ENCODE results near the gene FAM135A.
A peak's percentile ranks its signal among the peaks of the same experiment; 100 is the strongest.

FAM135A gene

DNA sequence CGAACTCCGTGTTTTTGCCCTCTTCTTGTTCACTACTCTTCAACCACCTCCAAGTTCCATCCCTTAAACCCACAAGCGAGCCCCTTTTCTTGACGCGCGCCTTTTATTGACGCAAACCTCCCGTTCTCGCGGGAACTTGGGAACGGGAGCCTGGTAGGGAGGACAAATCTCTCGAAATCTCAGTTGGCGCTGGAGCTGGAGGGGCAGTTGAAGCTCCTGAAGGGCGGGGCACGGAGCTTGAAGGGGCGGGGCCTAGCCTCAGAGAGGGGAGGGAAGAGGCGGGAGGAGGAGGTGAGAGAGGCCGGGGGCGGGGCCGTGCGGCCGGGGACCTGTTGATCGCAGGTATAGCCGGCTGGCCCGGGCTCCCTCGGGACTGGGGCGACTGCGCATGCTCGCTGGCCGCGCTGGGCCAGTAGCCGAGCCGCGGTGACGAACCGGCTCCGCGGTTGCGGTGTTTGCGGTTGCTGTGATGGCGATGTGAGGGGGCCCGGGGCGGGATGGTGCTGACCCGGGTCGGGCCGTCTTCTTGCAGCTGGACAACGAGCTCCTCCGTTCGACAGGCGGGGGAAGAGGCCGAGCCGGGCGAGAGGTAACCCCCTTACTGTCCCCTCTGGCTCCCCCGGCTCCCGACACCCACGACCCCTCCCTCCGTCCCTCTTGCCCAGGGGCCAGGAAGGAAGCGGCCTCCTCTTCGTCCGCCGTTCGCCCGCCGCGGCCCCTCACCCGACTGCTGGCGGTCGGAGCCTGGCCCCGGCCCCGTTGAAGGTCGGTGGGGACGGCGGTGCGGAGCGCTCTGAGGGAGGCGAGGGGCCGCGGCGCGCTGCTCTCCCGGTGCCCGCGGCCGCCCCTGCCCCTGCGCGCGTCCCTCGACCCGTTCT, at the start of gene FAM135A:
TSS of gene FAM135A (plus strand) at position 395 of the 878 bp plus-strand sequence. CDS start 14,835 bp downstream, outside the sequence.
- peak; percentile 97 for DNase-seq (ENCODE audit: low spot score)

DNA sequence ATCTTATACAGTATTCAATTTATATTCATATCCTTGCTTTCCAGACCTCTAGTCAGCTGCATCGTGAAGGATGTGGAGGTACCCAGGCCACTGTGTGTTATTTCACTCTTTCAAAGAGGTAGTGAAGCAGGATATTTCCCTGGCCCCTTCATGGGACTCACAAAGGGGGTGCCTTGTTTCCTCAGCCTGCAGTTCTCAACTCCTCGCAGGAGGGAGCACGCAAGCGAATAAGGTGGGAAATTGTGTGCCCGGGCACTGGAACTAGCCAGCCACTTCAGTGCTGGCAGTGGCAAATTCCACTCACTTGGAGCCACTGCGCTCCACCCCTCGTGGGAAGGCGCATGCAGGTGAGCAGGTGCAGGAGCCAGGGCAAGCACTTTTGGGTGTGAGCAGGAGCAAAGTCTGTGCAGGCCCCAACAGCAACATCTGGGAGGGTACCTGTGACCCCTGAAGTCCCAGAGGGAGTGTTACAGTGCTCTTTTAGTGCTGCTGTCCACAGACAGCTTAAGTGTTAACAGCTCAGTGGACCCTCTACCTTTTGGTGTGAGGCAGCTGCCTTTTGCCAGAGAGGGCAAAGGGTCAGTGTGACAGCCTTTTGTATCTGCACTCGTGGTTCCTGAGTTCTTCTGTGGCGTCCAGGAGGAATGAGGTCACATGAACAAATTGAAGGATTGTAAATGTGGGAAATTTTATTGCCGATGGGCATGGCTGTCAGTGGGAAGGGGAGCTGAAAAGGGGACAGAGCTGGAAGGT, 49.4 kb upstream of the FAM135A start:
- DNase-seq (ENCODE audit: low spot score): no peak

DNA sequence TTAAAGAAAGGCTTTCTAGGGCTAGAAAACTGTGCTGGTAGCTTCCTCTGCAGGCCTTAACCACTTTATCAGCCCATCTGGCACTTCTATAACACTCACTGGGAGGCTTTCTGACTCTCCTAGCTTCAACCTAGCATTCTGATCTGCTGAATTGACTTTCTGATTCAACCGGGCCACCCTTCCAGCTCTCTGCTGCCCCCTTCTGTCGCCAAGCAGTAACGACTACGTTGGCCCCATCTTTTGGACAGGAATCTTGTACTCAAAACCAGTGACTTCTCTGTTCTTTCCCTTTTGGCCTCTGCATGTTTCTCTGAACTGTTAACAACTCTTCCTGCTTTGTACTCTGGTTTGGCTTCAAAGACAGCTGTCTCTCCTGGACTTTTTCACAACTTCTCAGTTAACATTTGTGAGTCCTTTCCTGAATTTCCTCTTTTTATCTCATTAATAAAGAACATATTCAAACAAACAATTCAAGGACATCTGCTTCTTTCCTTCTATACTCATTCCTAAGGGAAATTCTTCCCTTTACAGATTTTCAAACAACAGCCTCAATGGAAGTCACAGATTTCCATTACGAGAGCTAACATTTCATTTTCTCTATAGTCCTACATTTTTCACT, 43.9 kb upstream of the FAM135A start:
- DNase-seq (ENCODE audit: low spot score): peak; percentile 83

DNA sequence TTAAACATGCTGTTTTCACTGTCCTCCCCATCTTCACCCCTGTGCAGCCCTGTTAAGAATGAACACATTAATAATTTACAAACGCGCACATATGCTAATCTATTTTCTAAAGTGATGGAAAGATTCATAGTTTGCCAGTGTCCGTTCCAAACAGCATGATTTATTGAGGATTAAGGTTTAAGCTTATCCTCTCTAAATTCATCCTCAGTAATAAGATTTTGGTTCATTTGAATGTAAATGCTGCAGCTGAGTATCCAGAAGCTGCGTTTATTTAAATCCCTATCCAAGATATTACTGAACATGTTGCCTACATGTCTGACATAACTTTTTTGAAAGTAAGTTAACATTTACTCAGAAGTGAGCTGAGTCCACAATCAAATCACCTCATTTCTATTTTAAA, 42.8 kb upstream of the FAM135A start:
- DNase-seq (ENCODE audit: low spot score): no peak

DNA sequence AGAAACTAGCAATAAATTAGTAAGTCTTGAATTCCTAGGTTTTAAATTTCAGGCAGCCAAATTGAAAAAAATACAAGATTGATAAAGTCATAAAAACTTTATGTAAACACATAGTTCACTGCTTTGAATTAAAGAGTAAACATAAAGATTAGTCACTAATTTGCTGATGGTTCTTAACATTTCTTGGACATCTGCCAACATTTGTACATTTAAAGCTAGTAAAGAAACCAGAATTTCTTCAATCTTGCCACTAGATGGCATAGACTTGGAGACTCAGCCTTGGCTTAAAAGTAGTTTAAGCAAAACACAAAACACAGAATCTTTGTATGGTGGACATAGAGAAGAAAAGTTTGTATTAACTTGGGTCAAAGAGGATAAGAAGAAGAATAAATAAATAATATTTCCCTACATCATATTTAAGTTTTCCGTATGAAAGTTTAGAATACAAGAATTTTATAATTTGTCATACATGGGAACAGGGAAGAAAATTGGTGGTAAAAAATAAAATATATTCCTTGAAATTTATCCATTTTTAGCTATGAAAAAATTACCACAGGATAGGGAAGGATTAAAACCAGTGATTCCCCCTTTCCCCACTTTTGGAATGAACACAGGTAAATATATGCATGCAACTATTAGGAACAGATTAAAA, 41.7 kb upstream of the FAM135A start:
- peak; percentile 51 for DNase-seq (ENCODE audit: low spot score)

DNA sequence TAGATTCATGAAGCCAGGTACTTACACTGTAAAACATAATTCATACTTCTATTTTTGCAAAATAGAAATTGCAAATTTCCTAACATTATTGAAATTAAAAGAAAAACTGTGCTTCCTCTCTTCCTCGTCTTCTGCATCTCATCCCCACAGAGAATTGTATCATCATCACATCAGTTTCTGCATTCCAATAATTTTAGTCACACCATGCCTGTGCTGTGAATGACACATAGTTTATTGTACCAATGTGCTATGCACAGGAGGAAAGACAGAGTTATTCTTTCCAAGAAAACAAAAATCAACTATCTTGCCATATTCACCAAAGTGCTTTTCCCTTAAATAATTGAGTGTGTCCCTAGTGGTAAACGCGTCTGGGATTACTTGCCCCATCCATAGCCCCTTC, 38.1 kb upstream of the FAM135A start:
- DNase-seq (ENCODE audit: low spot score): peak; percentile 32

DNA sequence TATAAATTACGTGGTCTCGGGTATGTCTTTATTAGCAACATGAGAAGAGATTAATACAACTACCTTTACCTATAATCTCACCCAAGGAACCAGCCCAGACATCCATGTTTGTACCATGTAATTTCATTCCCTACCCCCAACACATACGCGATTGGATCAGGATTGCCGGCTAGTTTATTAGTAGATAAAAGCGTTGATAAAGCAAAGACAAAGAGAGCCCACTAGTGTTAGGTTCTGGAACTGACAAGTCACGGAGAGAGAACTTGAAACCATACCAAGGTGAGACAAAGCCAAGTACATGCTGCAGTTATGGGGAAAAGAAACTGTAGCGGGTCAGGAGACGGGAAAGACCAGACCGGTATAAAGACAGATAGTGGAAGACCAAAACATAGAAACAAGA, 37.4 kb upstream of the FAM135A start:
- no peak for DNase-seq (ENCODE audit: low spot score)

DNA sequence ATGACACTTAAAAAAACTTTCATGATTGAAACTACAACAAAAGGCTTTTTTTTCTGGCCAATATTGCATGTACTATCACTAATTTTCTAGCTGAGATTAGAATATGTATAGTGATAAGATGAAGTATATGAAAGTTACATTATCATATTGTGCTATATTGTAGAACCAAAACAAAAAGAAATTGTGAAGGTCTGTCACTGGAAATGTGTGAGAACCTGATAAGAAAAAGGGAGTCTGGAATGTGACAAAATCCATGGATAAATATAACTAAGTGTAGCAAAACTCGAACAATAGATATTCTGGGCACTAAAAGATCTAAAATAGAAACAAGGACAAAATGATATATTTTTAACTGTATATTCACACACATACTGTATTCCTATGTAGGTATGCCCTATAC, 36.7 kb upstream of the FAM135A start:
- no peak for DNase-seq (ENCODE audit: low spot score)

DNA sequence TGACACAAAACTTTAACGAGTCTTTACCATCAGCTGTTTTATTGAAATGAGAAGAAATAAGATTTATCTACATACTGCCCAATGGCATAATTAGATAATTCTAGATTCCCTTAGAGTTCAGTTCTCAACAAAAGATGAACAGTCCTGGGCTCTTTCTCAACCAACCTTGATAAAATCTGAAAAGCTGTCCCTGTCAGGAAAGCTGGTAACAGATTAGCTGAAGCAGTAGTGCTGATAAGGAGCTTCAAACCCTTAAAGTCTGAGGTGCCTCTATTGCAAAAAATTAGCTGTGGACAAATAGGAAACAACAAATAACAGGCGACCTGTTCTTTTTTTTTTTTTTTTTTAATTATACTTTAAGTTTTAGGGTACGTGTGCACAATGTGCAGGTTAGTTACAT, 35.9 kb upstream of the FAM135A start:
- DNase-seq (ENCODE audit: low spot score): no peak

DNA sequence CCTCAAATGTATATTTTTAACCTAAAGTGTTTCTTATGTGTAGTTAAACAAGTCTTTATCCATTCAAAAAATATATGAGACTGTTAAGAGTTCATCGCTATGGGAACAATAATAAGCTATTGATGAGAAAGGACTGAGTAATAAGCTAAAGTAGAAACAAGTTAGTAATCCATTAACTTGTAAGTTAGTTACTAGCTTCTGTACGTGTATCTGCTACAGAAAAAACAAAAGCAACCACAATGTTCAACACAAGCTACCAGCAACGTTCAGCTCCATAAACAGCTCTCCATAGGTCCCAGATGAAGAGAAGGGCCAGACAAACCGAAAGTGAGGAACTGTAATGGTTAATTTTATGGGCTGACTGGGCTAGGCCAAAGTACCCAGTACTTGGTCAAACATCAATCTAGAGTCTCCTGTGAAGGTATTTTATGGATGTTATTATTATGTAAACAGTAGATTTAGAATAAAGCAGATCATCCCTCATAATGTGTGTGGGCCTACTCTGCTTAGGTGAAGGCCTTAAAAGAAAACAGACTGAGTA, 33.8 kb upstream of the FAM135A start:
- DNase-seq (ENCODE audit: low spot score): no peak

DNA sequence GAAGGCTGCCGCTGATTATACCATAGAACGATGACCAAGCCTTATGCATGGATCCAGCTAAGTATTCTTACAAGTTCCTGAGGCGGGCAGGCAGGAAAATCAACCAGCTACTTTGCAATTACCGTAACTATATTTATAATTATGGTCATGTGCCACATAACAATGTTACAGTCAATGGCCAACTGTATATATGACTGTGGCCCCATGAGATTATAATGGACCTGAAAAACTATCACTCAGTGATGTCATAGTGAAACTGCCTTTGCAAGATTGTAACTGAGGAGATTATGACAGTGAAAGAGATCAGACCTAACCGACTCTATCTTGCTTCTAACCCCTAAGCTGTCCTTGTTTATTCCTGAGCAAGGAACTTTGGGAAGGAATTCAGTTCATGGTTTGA, 33.1 kb upstream of the FAM135A start:
- DNase-seq (ENCODE audit: low spot score): no peak

DNA sequence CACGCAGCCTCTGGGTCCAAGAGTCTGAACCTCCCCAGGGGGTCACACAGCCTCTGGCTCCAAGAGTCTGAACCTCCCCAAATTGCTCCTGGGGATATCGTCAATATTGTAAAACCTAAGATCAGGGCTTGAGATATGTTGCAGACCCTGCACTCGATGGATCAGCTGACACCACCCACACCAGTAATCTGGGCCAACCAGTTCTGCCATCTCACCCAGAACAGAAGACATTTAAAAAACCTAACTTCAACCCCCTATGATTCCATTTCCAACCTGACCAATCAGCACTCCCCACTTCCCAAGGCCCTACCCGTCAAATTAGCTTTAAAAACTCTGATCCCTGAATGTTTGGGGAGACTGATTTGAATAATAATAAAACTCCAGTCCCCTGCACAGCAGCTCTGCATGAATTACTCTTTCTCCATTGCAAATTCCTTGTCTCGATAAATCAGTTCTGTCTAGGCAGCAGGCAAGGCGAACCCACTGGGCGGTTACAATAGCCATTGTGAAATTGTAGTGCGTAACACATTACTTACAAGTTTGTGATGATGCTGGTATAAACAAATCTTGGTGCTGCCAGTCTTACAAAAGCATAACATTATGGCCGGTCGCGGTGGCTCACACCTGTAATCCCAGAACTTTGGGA, 32.4 kb upstream of the FAM135A start:
- no peak for DNase-seq (ENCODE audit: low spot score)

DNA sequence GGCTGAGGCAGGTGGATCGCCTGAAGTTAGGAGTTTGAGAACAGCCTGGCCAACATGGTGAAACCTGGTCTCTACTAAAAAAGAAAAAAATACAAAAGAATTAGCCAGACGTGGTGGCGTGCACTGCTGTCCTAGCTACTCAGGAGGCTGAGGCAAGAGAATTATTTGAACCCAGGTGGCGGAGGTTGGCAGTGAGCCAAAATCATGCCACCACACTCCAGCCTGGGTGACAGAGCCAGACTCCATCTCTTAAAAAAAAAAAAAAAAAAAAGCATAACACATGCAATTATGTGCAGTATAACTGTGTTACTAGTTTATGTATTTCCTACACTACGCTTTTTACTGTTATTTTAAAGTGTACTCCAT, 31.9 kb upstream of the FAM135A start:
- no peak for DNase-seq (ENCODE audit: low spot score)

DNA sequence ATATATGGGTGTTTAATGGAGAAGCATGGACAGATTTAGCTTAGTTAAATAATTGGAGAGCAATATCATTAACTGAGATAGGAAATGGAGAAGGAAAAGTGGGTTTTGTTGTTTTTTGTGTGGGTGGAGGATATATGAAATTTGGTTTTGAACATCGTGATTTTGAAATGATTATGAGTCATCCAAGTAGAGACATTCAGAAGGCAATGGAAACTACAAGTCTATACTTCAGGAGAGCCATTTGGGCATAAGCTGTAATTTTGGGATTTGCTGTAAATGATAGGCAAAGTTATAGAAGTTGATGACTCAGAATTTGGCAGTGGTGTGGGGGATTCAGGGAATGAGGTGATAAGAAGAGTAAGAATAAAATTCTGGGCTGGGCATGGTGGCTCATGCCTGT, 27.4 kb upstream of the FAM135A start:
- no peak for DNase-seq (ENCODE audit: low spot score)

DNA sequence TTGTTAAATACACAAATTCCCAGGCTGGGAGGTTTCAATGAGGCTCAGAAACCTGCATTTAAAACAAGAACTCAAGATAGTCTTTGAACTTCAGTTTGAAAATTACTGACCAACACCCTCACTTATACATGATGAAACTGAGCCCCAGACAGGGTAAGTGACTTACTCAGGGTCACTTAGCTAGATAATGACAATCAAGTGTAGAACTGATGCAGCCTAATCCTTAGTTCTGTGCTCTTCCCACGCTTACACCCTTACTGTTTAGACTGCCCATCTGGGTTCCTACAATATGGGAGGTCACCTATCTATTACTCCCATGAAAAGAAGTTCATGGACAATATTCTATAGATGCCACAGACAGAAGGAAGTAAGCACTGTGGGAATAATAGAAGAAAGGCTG, 24.5 kb upstream of the FAM135A start:
- no peak for DNase-seq (ENCODE audit: low spot score)

DNA sequence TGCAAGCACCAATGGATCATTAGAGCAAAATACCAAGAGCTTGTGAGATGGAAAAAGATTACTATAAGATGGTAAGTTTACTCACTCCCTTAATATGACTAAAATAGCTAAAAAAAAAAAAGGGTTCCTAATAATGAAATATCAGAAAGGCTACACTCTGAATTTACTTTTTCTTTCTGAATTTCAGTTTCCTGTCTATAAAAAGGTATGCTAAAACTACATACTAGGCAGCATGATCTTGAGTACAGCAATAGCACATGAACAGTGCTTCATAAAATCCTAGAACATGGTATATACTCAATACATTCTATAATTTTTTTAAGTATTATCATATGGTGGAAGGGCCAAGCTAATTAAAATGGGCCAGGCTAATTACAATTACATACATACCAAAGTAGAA, 24.0 kb upstream of the FAM135A start:
- DNase-seq (ENCODE audit: low spot score): no peak

DNA sequence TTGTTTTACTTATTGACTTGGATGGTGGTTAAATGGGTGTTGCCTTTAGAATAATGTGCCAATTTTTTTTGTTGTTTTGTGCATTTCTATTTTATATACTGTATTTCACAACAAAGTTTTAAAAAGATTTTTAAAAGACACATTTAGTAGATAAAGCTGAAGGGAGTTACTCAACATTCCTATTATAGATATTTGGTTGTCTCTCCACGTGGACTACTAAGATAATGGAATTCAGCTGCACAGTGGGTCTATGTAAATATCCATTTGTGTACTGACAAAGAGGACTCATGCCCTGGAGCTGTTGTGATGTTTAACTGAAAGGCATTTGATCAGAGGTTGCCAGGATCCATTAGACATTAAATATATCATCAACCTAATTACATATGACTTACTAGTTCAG, 23.2 kb upstream of the FAM135A start:
- DNase-seq (ENCODE audit: low spot score): no peak

DNA sequence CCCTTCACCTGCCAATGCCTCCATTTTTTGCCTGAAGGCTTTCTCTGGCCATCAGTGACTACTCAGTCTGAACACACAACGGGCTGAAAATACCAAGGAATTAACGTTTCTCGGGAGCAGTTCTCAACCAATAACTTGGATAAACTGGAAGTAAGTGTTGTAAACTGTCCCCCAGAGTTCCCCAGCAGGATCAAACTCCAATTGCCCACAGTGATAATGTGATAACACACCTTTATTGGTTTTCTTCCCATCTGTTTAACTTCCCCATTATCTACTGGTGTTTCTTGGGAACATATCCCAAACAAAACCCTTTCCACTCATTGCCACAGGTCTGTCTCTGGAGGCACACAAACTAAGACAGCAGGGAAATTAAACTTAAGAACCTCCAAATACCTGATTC, 21.8 kb upstream of the FAM135A start:
- DNase-seq (ENCODE audit: low spot score): no peak

DNA sequence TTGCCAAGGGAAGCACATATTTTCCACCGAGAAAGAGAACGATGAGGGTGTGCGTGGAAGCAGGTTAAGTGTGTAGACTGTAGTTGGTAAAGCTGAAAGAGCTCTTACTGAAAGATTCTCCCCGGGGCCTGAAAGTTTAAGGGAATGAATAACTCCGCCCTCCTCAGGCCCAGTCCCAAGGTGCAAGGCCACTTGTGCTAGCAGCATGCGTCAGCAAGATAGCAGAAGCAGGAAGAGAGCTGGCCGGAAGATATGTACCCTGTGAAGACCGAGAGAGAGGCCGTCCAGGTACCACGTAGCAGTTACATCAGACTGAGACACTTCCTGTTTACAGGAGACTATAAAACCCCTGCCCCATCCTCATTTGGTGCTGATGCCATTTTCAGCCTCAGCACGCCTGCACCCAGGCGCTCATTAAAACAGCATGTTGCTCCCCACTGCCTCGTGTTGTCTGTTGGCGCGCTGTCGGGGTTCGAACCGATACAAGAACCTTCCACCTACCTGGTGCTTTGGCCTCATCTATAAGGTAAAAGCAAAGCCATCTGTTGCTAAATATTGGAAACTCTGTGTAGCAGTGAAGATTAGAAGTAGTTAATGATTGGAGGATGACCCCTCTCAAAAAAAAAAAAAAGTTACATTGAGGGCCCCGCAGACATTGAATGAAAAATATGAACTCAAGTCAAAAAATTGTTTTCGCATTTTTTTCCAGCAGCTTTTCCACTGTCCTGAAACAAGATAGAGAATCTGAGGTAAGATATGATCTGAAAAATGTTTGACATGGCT, 18.6 kb upstream of the FAM135A start:
- DNase-seq (ENCODE audit: low spot score): no peak

DNA sequence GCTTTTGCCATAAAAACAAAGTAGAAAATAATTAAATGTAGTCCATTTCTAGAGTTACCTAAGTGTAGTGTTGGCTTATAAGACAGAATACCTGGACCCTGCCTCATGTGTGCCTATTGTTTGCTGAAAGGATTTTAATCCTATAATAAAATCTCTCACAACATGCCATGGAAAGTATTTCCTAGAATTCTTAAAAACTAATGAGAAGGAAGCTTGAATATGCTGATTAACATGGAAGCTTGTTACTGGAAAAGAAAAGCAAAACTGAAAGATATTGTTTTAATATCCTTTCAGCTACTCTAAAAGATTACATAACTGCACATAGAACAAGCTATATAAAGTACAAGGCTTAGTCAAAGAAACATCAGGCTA, 18.0 kb upstream of the FAM135A start:
- DNase-seq (ENCODE audit: low spot score): no peak

DNA sequence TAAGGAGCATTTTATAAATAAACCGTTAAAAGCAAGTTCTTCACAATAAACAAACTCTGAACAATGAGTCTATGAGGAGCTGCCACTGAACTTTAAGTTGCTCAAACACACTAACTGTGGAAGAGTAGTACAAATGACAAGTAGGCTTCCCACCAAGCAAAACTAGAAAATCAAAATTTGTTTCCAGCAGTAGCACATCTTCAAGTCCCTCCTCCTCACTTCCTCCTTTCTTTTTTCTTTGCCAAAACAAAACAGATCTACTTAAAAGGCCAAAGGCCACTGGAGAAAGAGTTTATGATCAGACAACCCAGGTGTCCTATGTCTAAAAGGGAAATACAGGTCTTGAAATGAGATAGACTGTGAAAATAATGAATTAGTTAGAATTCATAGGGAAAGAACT, 17.1 kb upstream of the FAM135A start:
- DNase-seq (ENCODE audit: low spot score): no peak
